GM12891 (cell line): ENCODE data around the gene ZIC5. TPM values are rescaled to one million over a fixed set of nuclear protein-coding genes. Genes with fewer than 3 reads are reported as not detected.

ENCODE experiments used
- DNase-seq: peaks from one replicate; pipeline ENCODE4 v3.0.0; 2011; ENCODE audit warnings: low spot score; ENCODE audit not compliant: insufficient read length
- FAIRE-seq: peaks from 2 replicates; lab custom pipeline; 2011; peaks lifted over from hg19 to GRCh38; lab: Jason Lieb, UNC
- PAX5 ChIP-seq: IDR thresholded peaks from 2 replicates; pipeline ENCODE4 v1.6.1; 2011; ENCODE audit warnings: low read length, moderate library complexity, mild to moderate bottlenecking; ENCODE audit not compliant: insufficient read depth, severe bottlenecking
- POLR2A ChIP-seq: IDR thresholded peaks from 2 replicates; pipeline ENCODE4 v1.6.1; 2011; ENCODE audit warnings: low read depth, low read length, control low read depth
- POLR2AphosphoS5 ChIP-seq: IDR thresholded peaks from 2 replicates; pipeline ENCODE4 v1.6.1; 2011; ENCODE audit warnings: low read depth, low read length, control low read depth
- POU2F2 ChIP-seq: IDR thresholded peaks from 2 replicates; pipeline ENCODE4 v1.6.1; 2011; ENCODE audit warnings: low read depth, mild to moderate bottlenecking, control low read depth, low read length, moderate library complexity
- SPI1 ChIP-seq: IDR thresholded peaks from 2 replicates; pipeline ENCODE4 v1.6.1; 2011; ENCODE audit warnings: low read depth, low read length, control low read depth
- TAF1 ChIP-seq: IDR thresholded peaks from 2 replicates; pipeline ENCODE4 v1.6.1; 2011; ENCODE audit warnings: low read depth, low read length, control low read depth
- polyA plus RNA-seq: library from polyadenylated mRNA; unstranded; fragments of >200 nt; gene quantifications from one replicate; pipeline ENCODE4 v1.2.1, GENCODE V29; 2012; ENCODE audit warnings: low read depth, missing spikeins, inconsistent platforms; ENCODE audit not compliant: missing spikeins

ZIC5 gene
- not detected for polyA plus RNA-seq

GRCh38 chr13:99971576-99972189 lies at the start of gene ZIC5:
TSS of gene ZIC5 (minus strand) at chr13:99971767. CDS start at chr13:99971603, 164 bp downstream.
- TF ChIP-seq SPI1 = no peak
- TF ChIP-seq POLR2A = no peak
- no peak for TF ChIP-seq POU2F2
- no peak for TF ChIP-seq POLR2AphosphoS5
- TF ChIP-seq PAX5 = no peak
- TF ChIP-seq TAF1 = no peak
- DNase-seq (no peak), FAIRE-seq (no peak)

GRCh38 chr13:100019780-100020356 lies 48.3 kb upstream of the ZIC5 start:
- DNase-seq = no peak
- no peak for FAIRE-seq
- TF ChIP-seq POLR2AphosphoS5 = no peak
- no peak for TF ChIP-seq POLR2A
- no peak for TF ChIP-seq PAX5
- no peak for TF ChIP-seq POU2F2
- TF ChIP-seq TAF1 = no peak
- TF ChIP-seq SPI1 = no peak

GRCh38 chr13:100014621-100015020 lies 43.1 kb upstream of the ZIC5 start:
- FAIRE-seq (no peak), DNase-seq (no peak)
- no peak for TF ChIP-seq SPI1
- no peak for TF ChIP-seq POU2F2
- TF ChIP-seq TAF1 = no peak
- TF ChIP-seq POLR2AphosphoS5 = no peak
- no peak for TF ChIP-seq PAX5
- TF ChIP-seq POLR2A = no peak

- no peak for TF ChIP-seq TAF1
- FAIRE-seq (no peak), DNase-seq (no peak)
These were observed 26.7 kb upstream of the ZIC5 start for GRCh38 chr13:99998261-99998660.

GRCh38 chr13:99997702-99998214 lies 26.2 kb upstream of the ZIC5 start:
- TF ChIP-seq POLR2AphosphoS5 (no peak), PAX5 (no peak), TAF1 (no peak), SPI1 (no peak), POU2F2 (no peak), POLR2A (no peak)
- FAIRE-seq = no peak
- no peak for DNase-seq

- no peak for DNase-seq
- FAIRE-seq = no peak
- TF ChIP-seq POU2F2 = no peak
- TF ChIP-seq TAF1 = no peak
- TF ChIP-seq PAX5 = no peak
- TF ChIP-seq POLR2A = no peak
These were observed 24.9 kb upstream of the ZIC5 start for GRCh38 chr13:99996381-99996973.

- no peak for DNase-seq
- no peak for TF ChIP-seq PAX5
- no peak for FAIRE-seq
These were observed 24.2 kb upstream of the ZIC5 start for GRCh38 chr13:99995589-99996380.

- no peak for FAIRE-seq
- TF ChIP-seq SPI1 (no peak), POLR2A (no peak), POLR2AphosphoS5 (no peak), TAF1 (no peak), POU2F2 (no peak), PAX5 (no peak)
These were observed 23.6 kb upstream of the ZIC5 start for GRCh38 chr13:99995104-99995588.

GRCh38 chr13:99994638-99995020 lies 23.1 kb upstream of the ZIC5 start:
- FAIRE-seq (no peak), DNase-seq (no peak)
- TF ChIP-seq SPI1 (no peak), POLR2AphosphoS5 (no peak), POU2F2 (no peak), TAF1 (no peak)

More at GRCh38 chr13:99995104-99995588, 23.6 kb upstream of the ZIC5 start:
- DNase-seq = no peak
